ENCODE measurements around the gene TARS1. TPM values are rescaled to one million over a fixed set of nuclear protein-coding genes. Genes with fewer than 3 reads are reported as not detected.

TARS1 gene
- polyA plus RNA-seq, 2 of the 4 experiments (the other 2 are of a cell fraction), result 287 to 398 TPM

DNA sequence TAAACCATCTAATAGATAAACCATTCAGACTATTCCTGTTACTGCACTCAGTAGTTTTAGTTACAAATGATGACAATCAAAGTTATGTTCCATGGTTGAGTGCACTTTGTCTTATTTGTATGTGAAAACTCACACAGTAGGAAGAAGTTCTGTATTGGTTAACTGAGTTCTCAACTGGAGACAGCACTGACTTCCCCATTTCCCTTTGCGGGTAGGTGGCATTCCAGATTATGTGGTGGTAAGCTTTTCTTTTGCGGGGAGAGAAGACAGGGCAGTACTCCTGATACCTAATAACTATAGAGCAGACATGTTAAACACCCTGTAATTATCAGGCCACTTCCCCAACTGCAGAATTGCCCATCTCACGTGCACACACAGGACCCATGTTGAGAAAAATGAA, 24.4 kb downstream of the TARS1 start:
- WGBS (ENCODE audit: missing lambda C conversion rate), result 98% methylated on average over 3 of the region's 3 CpGs
- no peak for ATAC-seq
- ChIA-PET POLR2A (no interaction called here), CTCF (no interaction called here)
- TF ChIP-seq, protein P1, sequence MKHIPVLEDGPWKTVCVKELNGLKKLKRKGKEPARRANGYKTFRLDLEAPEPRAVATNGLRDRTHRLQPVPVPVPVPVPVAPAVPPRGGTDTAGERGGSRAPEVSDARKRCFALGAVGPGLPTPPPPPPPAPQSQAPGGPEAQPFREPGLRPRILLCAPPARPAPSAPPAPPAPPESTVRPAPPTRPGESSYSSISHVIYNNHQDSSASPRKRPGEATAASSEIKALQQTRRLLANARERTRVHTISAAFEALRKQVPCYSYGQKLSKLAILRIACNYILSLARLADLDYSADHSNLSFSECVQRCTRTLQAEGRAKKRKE (CRISPR knock-in tag; IDR thresholded peaks at IDR 0.05; ENCODE audit: low read depth), result no peak
- TF ChIP-seq RNF2 (IDR thresholded peaks at IDR 0.05; ENCODE audit: borderline replicate concordance, low read depth) (no peak), ESRRA (IDR thresholded peaks at IDR 0.05; ENCODE audit: borderline replicate concordance, low read length) (no peak), ZFP36 (IDR thresholded peaks at IDR 0.05; ENCODE audit: borderline replicate concordance, partially characterized antibody) (no peak), MYC (IDR thresholded peaks at IDR 0.05; ENCODE audit: borderline replicate concordance, low read length) (no peak), RFX5 (IDR thresholded peaks at IDR 0.05) (no peak), EP300 (IDR thresholded peaks at IDR 0.05) (no peak), PHF8 (IDR thresholded peaks at IDR 0.05; ENCODE audit: borderline replicate concordance, low read depth) (no peak), ZNF302 (CRISPR knock-in tag; IDR thresholded peaks at IDR 0.05) (no peak), KDM5A (IDR thresholded peaks at IDR 0.05) (no peak), EHMT2 (IDR thresholded peaks at IDR 0.05; ENCODE audit: low read depth) (no peak), HDAC2 (IDR thresholded peaks at IDR 0.05) (no peak), SREBF2 (IDR thresholded peaks at IDR 0.05) (no peak), FOSL2 (IDR thresholded peaks at IDR 0.05) (no peak), FOSL2 (CRISPR knock-in tag; IDR thresholded peaks at IDR 0.05) (no peak), HEYL (CRISPR knock-in tag; IDR thresholded peaks at IDR 0.05) (no peak), NFE2L2 (conservative IDR thresholded peaks at IDR 0.05; ENCODE audit: low read length) (no peak)
- TF ChIP-seq, protein P2, sequence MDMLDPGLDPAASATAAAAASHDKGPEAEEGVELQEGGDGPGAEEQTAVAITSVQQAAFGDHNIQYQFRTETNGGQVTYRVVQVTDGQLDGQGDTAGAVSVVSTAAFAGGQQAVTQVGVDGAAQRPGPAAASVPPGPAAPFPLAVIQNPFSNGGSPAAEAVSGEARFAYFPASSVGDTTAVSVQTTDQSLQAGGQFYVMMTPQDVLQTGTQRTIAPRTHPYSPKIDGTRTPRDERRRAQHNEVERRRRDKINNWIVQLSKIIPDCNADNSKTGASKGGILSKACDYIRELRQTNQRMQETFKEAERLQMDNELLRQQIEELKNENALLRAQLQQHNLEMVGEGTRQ (IDR thresholded peaks at IDR 0.05), result no peak
- TF ChIP-seq, protein P3, sequence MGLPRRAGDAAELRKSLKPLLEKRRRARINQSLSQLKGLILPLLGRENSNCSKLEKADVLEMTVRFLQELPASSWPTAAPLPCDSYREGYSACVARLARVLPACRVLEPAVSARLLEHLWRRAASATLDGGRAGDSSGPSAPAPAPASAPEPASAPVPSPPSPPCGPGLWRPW (IDR thresholded peaks at IDR 0.05), result no peak
- Histone ChIP-seq H3K9me3 (no peaks in the 10 kb centered on the region), H3K4me1 (peaks cover 1% of the 10 kb centered on the region; the same call in 2 of the 3 replicates), H3K4me3 (no peak overlapping the region), H3K27ac (no peak overlapping the region), H3K4me2 (no peak overlapping the region)
- no peak for DNase-seq (ENCODE audit: low read depth in 1 of 2, low spot score in 1 of 2)
- no peak for FAIRE-seq

DNA sequence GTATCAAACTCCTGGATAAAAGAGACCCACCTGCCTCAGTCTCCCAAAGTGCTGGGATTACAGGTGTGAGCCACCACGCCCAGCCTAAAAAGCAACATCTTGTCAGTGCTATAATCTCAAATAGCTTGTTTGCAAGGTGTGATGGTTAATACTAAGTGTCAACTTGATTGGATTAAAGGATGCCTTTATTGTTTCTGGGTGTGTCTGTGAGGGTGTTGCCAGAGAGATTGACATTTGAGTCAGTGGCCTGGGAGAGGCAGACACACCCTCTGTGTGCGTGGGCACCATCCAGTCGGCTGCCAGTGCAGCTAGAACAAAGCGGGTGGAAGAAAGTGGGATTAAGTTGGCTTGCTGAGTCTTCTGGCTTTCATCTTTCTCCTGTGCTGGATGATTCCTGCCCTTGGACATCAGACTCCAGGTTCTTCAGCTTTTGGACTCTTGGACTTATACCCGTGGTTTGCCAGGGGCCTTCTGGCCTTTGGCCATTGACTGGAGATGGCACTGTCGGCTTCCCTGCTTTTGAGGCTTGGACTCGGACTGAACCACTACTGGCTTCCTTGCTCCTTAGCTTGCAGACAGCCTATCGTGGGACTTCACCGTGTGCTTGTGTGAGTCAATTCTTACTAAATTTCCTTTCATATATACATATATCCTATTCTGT, 28.1 kb downstream of the TARS1 start:
- DNase-seq (ENCODE audit: low read depth in 1 of 2, low spot score in 1 of 2) (no peak), ATAC-seq (no peak), FAIRE-seq (no peak)
- Histone ChIP-seq H3K4me3 (no peak overlapping the region), H3K27ac (no peak overlapping the region), H3K9me3 (no peaks in the 10 kb centered on the region), H3K4me2 (no peak overlapping the region), H3K4me1 (peaks cover 6% of the 10 kb centered on the region; the same call in 1 of the 3 replicates)
- WGBS (ENCODE audit: missing lambda C conversion rate), result 85% methylated on average over 9 of the region's 9 CpGs
- TF ChIP-seq RFX5 (IDR thresholded peaks at IDR 0.05) (no peak), POLR2AphosphoS2 (conservative IDR thresholded peaks at IDR 0.05; ENCODE audit: low read length) (0 out of 2 replicates have a peak, but pooled peaks have one; percentile 63)
- ChIA-PET POLR2A (interaction anchor here (0.7 to 1.2 kb wide), 2 partner anchors 466 to 1198 kb away, joined by 3 to 4 read pairs; no protein-coding TSS in a partner anchor), CTCF (interaction anchor here (0.7 to 4.0 kb wide), 9 partner anchors 9 to 501 kb away, joined by 3 to 36 read pairs (median 3); partner anchors contain the start of gene RXFP3)

DNA sequence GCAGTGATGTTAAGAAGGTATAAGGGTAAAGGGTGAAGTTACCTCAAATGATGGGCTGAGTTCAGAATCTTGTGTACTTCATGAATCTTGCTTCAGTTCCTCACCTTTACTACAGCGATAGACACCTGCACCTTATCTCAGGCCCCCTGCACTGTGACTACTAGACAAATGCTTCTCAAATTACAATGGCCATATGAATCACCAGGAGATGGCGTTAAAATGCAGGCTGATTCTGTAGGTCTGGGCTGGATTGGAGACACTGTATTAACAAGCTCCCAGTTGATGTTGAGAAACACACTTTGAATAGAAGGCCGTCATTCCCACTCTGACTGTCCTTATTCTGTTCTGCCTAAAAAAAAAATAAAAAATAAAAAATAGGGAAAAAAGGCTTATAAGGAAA, 29.8 kb downstream of the TARS1 start:
- H3K4me2 ChIP-seq, result no peak overlapping the region
- ATAC-seq (peak; percentile 90 to 91), FAIRE-seq (no peak), DNase-seq (ENCODE audit: low read depth in 1 of 2, low spot score in 1 of 2) (peak; percentile 18 to 45)
- WGBS (ENCODE audit: missing lambda C conversion rate), result 70% methylated on average over 3 of the region's 3 CpGs
- CTCF ChIA-PET, result interaction anchor here (0.7 to 4.0 kb wide), 8 partner anchors 9 to 499 kb away, joined by 3 to 36 read pairs (median 4); partner anchors contain the start of gene RXFP3
- POLR2A ChIA-PET, result interaction anchor here (0.6 to 1.5 kb wide), 4 partner anchors 9 to 464 kb away, joined by 3 to 10 read pairs (median 4); no protein-coding TSS in a partner anchor
- no peak overlapping the region for H3K4me3 ChIP-seq
- no peaks in the 10 kb centered on the region for H3K9me3 ChIP-seq
- peaks cover 6% of the 10 kb centered on the region; the same call in 1 of the 3 replicates for H3K4me1 ChIP-seq
- no peak overlapping the region for H3K27ac ChIP-seq
- TF ChIP-seq BHLHE40 (IDR thresholded peaks at IDR 0.05; ENCODE audit: low read depth, low read length) (no peak), HOXB13 (CRISPR knock-in tag; IDR thresholded peaks at IDR 0.05; ENCODE audit: low read depth) (no peak), KDM1A (IDR thresholded peaks at IDR 0.05; ENCODE audit: low read depth) (no peak), EHF (CRISPR knock-in tag; IDR thresholded peaks at IDR 0.05) (no peak), HOXA7 (CRISPR knock-in tag; IDR thresholded peaks at IDR 0.05) (no peak), NR3C1 (IDR thresholded peaks at IDR 0.05) (no peak), MAFK (IDR thresholded peaks at IDR 0.05; ENCODE audit: partially characterized antibody) (no peak), EP300 (IDR thresholded peaks at IDR 0.05) (no peak), NFE2L2 (conservative IDR thresholded peaks at IDR 0.05; ENCODE audit: low read length) (no peak), PHF8 (IDR thresholded peaks at IDR 0.05; ENCODE audit: borderline replicate concordance, low read depth) (no peak), SMC3 (IDR thresholded peaks at IDR 0.05) (peak; percentile 48; the same call in 2 of the 3 replicates), CBX8 (IDR thresholded peaks at IDR 0.05) (no peak), RAD21 (conservative IDR thresholded peaks at IDR 0.05 in 1 of 2, IDR thresholded peaks at IDR 0.05 in 1 of 2) (peak; percentile 42 to 54)
- TF ChIP-seq, protein P2 (IDR thresholded peaks at IDR 0.05), result no peak
- TF ChIP-seq, protein P4, sequence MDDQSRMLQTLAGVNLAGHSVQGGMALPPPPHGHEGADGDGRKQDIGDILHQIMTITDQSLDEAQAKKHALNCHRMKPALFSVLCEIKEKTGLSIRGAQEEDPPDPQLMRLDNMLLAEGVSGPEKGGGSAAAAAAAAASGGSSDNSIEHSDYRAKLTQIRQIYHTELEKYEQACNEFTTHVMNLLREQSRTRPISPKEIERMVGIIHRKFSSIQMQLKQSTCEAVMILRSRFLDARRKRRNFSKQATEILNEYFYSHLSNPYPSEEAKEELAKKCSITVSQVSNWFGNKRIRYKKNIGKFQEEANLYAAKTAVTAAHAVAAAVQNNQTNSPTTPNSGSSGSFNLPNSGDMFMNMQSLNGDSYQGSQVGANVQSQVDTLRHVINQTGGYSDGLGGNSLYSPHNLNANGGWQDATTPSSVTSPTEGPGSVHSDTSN (IDR thresholded peaks at IDR 0.05), result no peak
- TF ChIP-seq, protein P3 (IDR thresholded peaks at IDR 0.05), result no peak

All from A549 (cell line).